H1 (cell line): ENCODE results near the gene VASN. TPM values are rescaled to one million over a fixed set of nuclear protein-coding genes. Genes with fewer than 3 reads are reported as not detected.

Experiments
- CTCF ChIA-PET: fragments of 300-600 bp; sonication (Branson Sonifier 250); formaldehyde crosslinking; loops from one replicate; lab custom pipeline; 2021; ENCODE audit not compliant: partially characterized antibody; lab: Charles Lee
- POLR2A ChIA-PET: fragments of 300-600 bp; sonication (Branson Sonifier 250); formaldehyde crosslinking; loops from one replicate; lab custom pipeline; 2021; ENCODE audit warnings: inconsistent platforms; ENCODE audit not compliant: partially characterized antibody; lab: Charles Lee
- DNase-seq, 2 experiments: peaks; one replicate each; pipeline versions ENCODE4 v3.0.0 to v3.0.0-alpha.2; 2010 to 2022; ENCODE audit warnings: low spot score in 2 of 2, low read depth in 1 of 2, mixed read lengths in 1 of 2
- FAIRE-seq: peaks from 2 replicates; lab custom pipeline; 2011; peaks lifted over from hg19 to GRCh38; lab: Jason Lieb, UNC
- H2AFZ ChIP-seq: 2 replicates; pipeline ENCODE4 v1.8.1; 2012; ENCODE audit warnings: low read length, inconsistent platforms
- H2AK5ac ChIP-seq: 2 replicates; pipeline ENCODE4 v1.6.1; 2013; ENCODE audit warnings: low read depth, low read length
- H2BK120ac ChIP-seq: replicated peaks from 2 replicates; pipeline ENCODE3; 2013; ENCODE audit warnings: low read depth, low read length, inconsistent platforms
- H2BK12ac ChIP-seq: 2 replicates; pipeline ENCODE4 v1.6.1; 2013; ENCODE audit warnings: low read depth, low read length
- H2BK15ac ChIP-seq: 2 replicates; pipeline ENCODE4 v1.6.1; 2013; ENCODE audit warnings: low read length
- H2BK20ac ChIP-seq: 2 replicates; pipeline ENCODE4 v1.6.1; 2013; ENCODE audit warnings: low read length
- H2BK5ac ChIP-seq: 2 replicates; pipeline ENCODE4 v1.6.1; 2013; ENCODE audit warnings: low read depth, low read length
- H3K14ac ChIP-seq: 2 replicates; pipeline ENCODE4 v1.6.1; 2013; ENCODE audit warnings: inconsistent platforms; ENCODE audit not compliant: insufficient read length
- H3K18ac ChIP-seq: 2 replicates; pipeline ENCODE4 v1.6.1; 2013; ENCODE audit warnings: low read length; ENCODE audit errors: extremely low read depth
- H3K23ac ChIP-seq: 2 replicates; pipeline ENCODE4 v1.6.1; 2013; ENCODE audit warnings: inconsistent platforms; ENCODE audit not compliant: insufficient read length
- H3K23me2 ChIP-seq: 2 replicates; pipeline ENCODE4 v1.6.1; 2013; ENCODE audit warnings: low read depth, low read length
- H3K27ac ChIP-seq: 2 replicates; pipeline ENCODE4 v1.6.1; 2011; ENCODE audit warnings: low read depth, low read length, inconsistent platforms
- H3K27me3 ChIP-seq, 4 experiments: replicated peaks in 1 of 4; 1 replicate in 1 of 4; 2 replicates in 3 of 4; pipeline versions ENCODE4 v1.6.1 to v1.8.1; 2011 to 2013; ENCODE audit warnings: low read length in 3 of 4, mild to moderate bottlenecking in 3 of 4, inconsistent platforms in 2 of 4, mixed read lengths in 2 of 4, moderate library complexity in 1 of 4; ENCODE audit not compliant: control insufficient read depth in 3 of 4, insufficient read depth in 3 of 4; ENCODE audit errors: extremely low read depth in 1 of 4
- H3K36me3 ChIP-seq, 4 experiments: 2 replicates each; pipeline versions ENCODE4 v1.6.1 to v1.8.1; 2011 to 2013; ENCODE audit warnings: mild to moderate bottlenecking in 4 of 4, low read length in 3 of 4, moderate library complexity in 2 of 4, control low read depth in 1 of 4, inconsistent platforms in 1 of 4; ENCODE audit not compliant: insufficient read depth in 4 of 4, control insufficient read depth in 2 of 4
- H3K4ac ChIP-seq: replicated peaks from 2 replicates; pipeline ENCODE3; 2013; ENCODE audit warnings: low read length, low read depth, mixed read lengths, inconsistent platforms; ENCODE audit not compliant: insufficient read length
- H3K4me1 ChIP-seq, 4 experiments: replicated peaks in 1 of 4; 1 replicate in 1 of 4; 2 replicates in 3 of 4; pipeline versions ENCODE4 v1.6.1 to v1.8.1; 2011 to 2013; ENCODE audit warnings: low read length in 3 of 4, inconsistent platforms in 2 of 4, mixed read lengths in 1 of 4; ENCODE audit not compliant: insufficient read depth in 4 of 4, control insufficient read depth in 3 of 4
- H3K4me2 ChIP-seq, 2 experiments: 2 replicates each; pipeline versions ENCODE4 v1.6.1 to v1.8.1; 2011 to 2013; ENCODE audit warnings: low read depth in 2 of 2, low read length in 2 of 2, control low read depth in 1 of 2, inconsistent platforms in 1 of 2, mild to moderate bottlenecking in 1 of 2; ENCODE audit not compliant: insufficient read depth in 1 of 2
- H3K4me3 ChIP-seq, 4 experiments: fragments of 200-600, 300-600 bp in 1 of 4; sonication (generic), shearing (Covaris generic), sonication (Bioruptor Twin) in 1 of 4; 2 replicates each; pipeline versions ENCODE4 v1.5.1 to v1.8.1; 2011 to 2016; ENCODE audit warnings: low read length in 4 of 4, low read depth in 3 of 4, control low read depth in 2 of 4, inconsistent platforms in 2 of 4, mild to moderate bottlenecking in 2 of 4, mixed read lengths in 1 of 4, moderate library complexity in 1 of 4; ENCODE audit not compliant: insufficient read depth in 2 of 4; ENCODE audit errors: extremely low read depth in 1 of 4
- H3K56ac ChIP-seq: replicated peaks from 2 replicates; pipeline ENCODE3; 2013; ENCODE audit warnings: low read depth, mild to moderate bottlenecking, mixed read lengths, low read length, inconsistent platforms; ENCODE audit not compliant: insufficient read length
- H3K79me1 ChIP-seq: 2 replicates; pipeline ENCODE4 v1.6.1; 2013; ENCODE audit warnings: low read depth, low read length, control low read depth
- H3K79me2 ChIP-seq, 2 experiments: 2 replicates each; pipeline versions ENCODE4 v1.6.1 to v1.8.1; 2012 to 2013; ENCODE audit warnings: low read length in 2 of 2, mild to moderate bottlenecking in 2 of 2, inconsistent platforms in 1 of 2; ENCODE audit not compliant: insufficient read depth in 2 of 2, control insufficient read depth in 1 of 2
- H3K9ac ChIP-seq, 4 experiments: replicated peaks in 1 of 4; 1 replicate in 1 of 4; 2 replicates in 3 of 4; pipeline versions ENCODE4 v1.6.1 to v1.8.1; 2011 to 2013; ENCODE audit warnings: low read depth in 3 of 4, low read length in 3 of 4, control low read depth in 2 of 4, mild to moderate bottlenecking in 2 of 4, moderate library complexity in 2 of 4, inconsistent platforms in 1 of 4; ENCODE audit errors: extremely low read depth in 1 of 4
- H3K9me3 ChIP-seq, 2 experiments: 2 replicates each; pipeline versions ENCODE4 v1.6.1 to v1.8.1; 2012 to 2013; ENCODE audit warnings: mild to moderate bottlenecking in 2 of 2, moderate library complexity in 2 of 2, control low read depth in 1 of 2, inconsistent platforms in 1 of 2, low read depth in 1 of 2, low read length in 1 of 2, mixed read lengths in 1 of 2; ENCODE audit not compliant: insufficient read depth in 2 of 2
- H4K20me1 ChIP-seq, 2 experiments: replicated peaks in 1 of 2; 2 replicates each; pipeline versions ENCODE3 to v1.8.1; 2011 to 2013; ENCODE audit warnings: inconsistent platforms in 2 of 2, low read length in 2 of 2, mild to moderate bottlenecking in 1 of 2; ENCODE audit not compliant: insufficient read depth in 2 of 2, control insufficient read depth in 1 of 2
- H4K5ac ChIP-seq: 2 replicates; pipeline ENCODE4 v1.6.1; 2013; ENCODE audit warnings: low read length, low read depth, mixed read lengths, inconsistent platforms; ENCODE audit not compliant: insufficient read length
- H4K8ac ChIP-seq: 2 replicates; pipeline ENCODE4 v1.8.0; 2013; ENCODE audit warnings: mild to moderate bottlenecking, moderate library complexity, low read length, inconsistent platforms; ENCODE audit not compliant: insufficient read depth; ENCODE audit errors: extremely low read depth
- H4K91ac ChIP-seq: replicated peaks from 2 replicates; pipeline ENCODE3; 2013; ENCODE audit warnings: low read length, mixed read lengths, inconsistent platforms; ENCODE audit not compliant: insufficient read length
- EP300 ChIP-seq, 2 experiments: IDR thresholded peaks; 1 replicate in 1 of 2; 2 replicates in 1 of 2; pipeline ENCODE4 v1.6.1; 2011 to 2012; ENCODE audit warnings: low read depth in 2 of 2, low read length in 2 of 2, mild to moderate bottlenecking in 2 of 2, borderline replicate concordance in 1 of 2, inconsistent platforms in 1 of 2, moderate library complexity in 1 of 2
- KDM4A ChIP-seq: IDR thresholded peaks from one replicate; pipeline ENCODE4 v1.7.1; 2012; ENCODE audit warnings: low read depth, mild to moderate bottlenecking, moderate library complexity, low read length, inconsistent platforms; ENCODE audit not compliant: severe bottlenecking
- RFX5 ChIP-seq: IDR thresholded peaks from 2 replicates; pipeline ENCODE4 v1.6.1; 2011; ENCODE audit warnings: low read depth, low read length, improper control_type of control experiment, borderline replicate concordance
- RNF2 ChIP-seq: fragments of 200-900, 300-1000 bp; sonication (generic); IDR thresholded peaks from 2 replicates; pipeline ENCODE4 v1.7.1; 2016; ENCODE audit warnings: borderline replicate concordance, low read depth, mild to moderate bottlenecking, antibody characterized with exemption, low read length; ENCODE audit not compliant: poor library complexity, severe bottlenecking; ENCODE audit errors: missing control alignments
- RXRA ChIP-seq: IDR thresholded peaks from 2 replicates; pipeline ENCODE4 v1.6.1; 2011; ENCODE audit warnings: low read depth, mild to moderate bottlenecking, low read length, moderate library complexity; ENCODE audit not compliant: insufficient read depth
- WGBS, 2 experiments: shearing (Covaris generic) in 1 of 2; methylation state at CpG; one replicate each; pipeline versions ENCODE4 v1.1.6 to v1.1.7; 2013 to 2015; ENCODE audit warnings: low lambda C conversion rate in 2 of 2, mixed read lengths in 2 of 2, inconsistent platforms in 1 of 2, low coverage in 1 of 2, missing lambda C conversion rate in 1 of 2; ENCODE audit not compliant: insufficient replicate concordance in 2 of 2, insufficient coverage in 1 of 2, insufficient read length in 1 of 2; ENCODE audit errors: extremely low coverage in 1 of 2, missing lambda C conversion rate in 1 of 2; 5-methylcytosine and 5-hydroxymethylcytosine counted together
- polyA plus RNA-seq, 7 experiments: library from polyadenylated mRNA; depleted of rRNA in 3 of 7; stranded (reverse) in 5 of 7; unstranded in 2 of 7; fragments of >200 nt in 5 of 7; fragments of 200-250 nt in 2 of 7; gene quantifications; 1 replicate in 5 of 7; 2 replicates in 1 of 7; 4 replicates in 1 of 7; pipeline versions ENCODE4 v1.2.1 to v1.2.3, GENCODE V29; 2011 to 2013; ENCODE audit warnings: missing spikeins in 2 of 7, mixed read lengths in 2 of 7
- total RNA-seq: library from RNA; stranded (reverse); fragmentation: NEBNext Ultra II Directional; extraction: Animal tissue kit (Norgen Biotek cat#: 25700); gene quantifications from 2 replicates; pipeline ENCODE4 v1.2.1, GENCODE V29; 2021
- TF ChIP-seq, protein P1 (sequence below), 3 experiments: IDR thresholded peaks; 1 replicate in 2 of 3; 2 replicates in 1 of 3; pipeline versions ENCODE4 v1.5.1 to v1.6.1; 2011; ENCODE audit warnings: low read length in 3 of 3, mild to moderate bottlenecking in 3 of 3, inconsistent platforms in 2 of 3, low read depth in 1 of 3, moderate library complexity in 1 of 3; ENCODE audit not compliant: insufficient read depth in 1 of 3; ENCODE audit errors: control extremely low read depth in 1 of 3
- TF ChIP-seq, protein P2 (sequence below): IDR thresholded peaks from 2 replicates; pipeline ENCODE4 v1.6.1; 2012; ENCODE audit warnings: inconsistent platforms

VASN gene
- total and polyA plus RNA-seq, 2 of the 8 experiments (the other 6 are each of a cell fraction or from before 2014, with no cell fraction given): 9.6 to 11.3 TPM

DNA sequence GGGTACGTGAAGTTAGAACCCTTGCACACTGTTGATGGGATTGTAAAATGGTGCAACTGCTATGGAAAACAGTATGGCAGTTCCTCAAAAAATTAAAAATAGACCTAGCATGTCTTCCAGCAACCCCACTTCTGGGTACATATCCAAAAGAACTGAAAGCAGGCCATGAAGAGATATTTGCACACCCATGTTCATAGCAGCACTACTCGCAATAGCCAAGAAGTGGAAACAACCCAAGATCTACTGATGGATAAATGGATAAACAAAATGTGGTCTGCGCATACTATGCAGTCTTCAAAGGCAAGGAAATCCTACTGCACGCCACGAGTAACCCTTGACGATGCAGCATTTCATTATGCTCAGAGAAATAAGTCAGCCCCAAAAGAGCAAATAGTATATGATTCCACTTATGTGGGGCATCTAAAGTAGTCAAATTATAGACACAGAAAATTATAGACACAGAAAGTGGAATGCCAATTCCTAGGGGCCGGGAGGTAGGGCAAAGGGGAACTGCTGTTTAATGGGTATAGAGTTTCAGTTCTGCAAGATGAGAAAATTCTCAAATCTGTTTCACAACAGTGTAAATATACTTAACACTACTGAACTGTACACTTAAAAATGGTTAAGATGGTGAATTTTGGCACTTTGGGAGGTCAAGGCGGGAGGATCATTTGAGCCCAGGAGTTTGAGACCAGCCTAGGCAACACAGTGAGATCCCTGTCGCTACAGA, 27.5 kb downstream of the VASN start:
- Histone ChIP-seq H3K14ac (no peak overlapping the region), H3K27ac (no peak overlapping the region), H3K79me2 (no peaks in the 10 kb centered on the region), H3K4ac (no peak overlapping the region), H3K4me1 (peaks cover 0 to 3% (median 0%) of the 10 kb centered on the region in 4 experiments; a peak in 1 of 7 replicates), H2AK5ac (no peak overlapping the region), H3K4me3 (no peak overlapping the region), H3K9ac (no peak overlapping the region), H3K9me3 (no peaks in the 10 kb centered on the region), H2BK15ac (no peak overlapping the region), H4K5ac (no peak overlapping the region), H3K23me2 (no peaks in the 10 kb centered on the region), H3K18ac (no peak overlapping the region), H2BK12ac (no peak overlapping the region), H3K23ac (no peak overlapping the region), H2AFZ (no peak overlapping the region), H4K91ac (no peak overlapping the region), H3K27me3 (no peaks in the 10 kb centered on the region), H3K79me1 (no peaks in the 10 kb centered on the region), H4K8ac (no peak overlapping the region), H3K36me3 (no peaks in the 10 kb centered on the region), H2BK120ac (no peak overlapping the region), H2BK5ac (no peak overlapping the region), H2BK20ac (no peak overlapping the region), H3K4me2 (no peak overlapping the region), H3K56ac (no peak overlapping the region), H4K20me1 (no peaks in the 10 kb centered on the region)
- ChIA-PET POLR2A (interaction anchor here (0.6 to 0.7 kb wide), 2 partner anchors 26 to 69 kb away, joined by 3 read pairs; no protein-coding TSS in a partner anchor), CTCF (interaction anchor here (0.8 to 17.2 kb wide), 7 partner anchors 15 to 137 kb away, joined by 3 to 659 read pairs (median 134); partner anchors contain the start of genes CORO7 and VASN)
- no peak for DNase-seq
- no peak for FAIRE-seq
- 91% methylated on average over 9 of the region's 9 CpGs; no CpG with 5 or more reads in 1 of the 2 experiments for WGBS, 2 experiments
- TF ChIP-seq KDM4A: no peak
- no peak for TF ChIP-seq RNF2
- TF ChIP-seq RXRA: no peak
- TF ChIP-seq, protein P1, sequence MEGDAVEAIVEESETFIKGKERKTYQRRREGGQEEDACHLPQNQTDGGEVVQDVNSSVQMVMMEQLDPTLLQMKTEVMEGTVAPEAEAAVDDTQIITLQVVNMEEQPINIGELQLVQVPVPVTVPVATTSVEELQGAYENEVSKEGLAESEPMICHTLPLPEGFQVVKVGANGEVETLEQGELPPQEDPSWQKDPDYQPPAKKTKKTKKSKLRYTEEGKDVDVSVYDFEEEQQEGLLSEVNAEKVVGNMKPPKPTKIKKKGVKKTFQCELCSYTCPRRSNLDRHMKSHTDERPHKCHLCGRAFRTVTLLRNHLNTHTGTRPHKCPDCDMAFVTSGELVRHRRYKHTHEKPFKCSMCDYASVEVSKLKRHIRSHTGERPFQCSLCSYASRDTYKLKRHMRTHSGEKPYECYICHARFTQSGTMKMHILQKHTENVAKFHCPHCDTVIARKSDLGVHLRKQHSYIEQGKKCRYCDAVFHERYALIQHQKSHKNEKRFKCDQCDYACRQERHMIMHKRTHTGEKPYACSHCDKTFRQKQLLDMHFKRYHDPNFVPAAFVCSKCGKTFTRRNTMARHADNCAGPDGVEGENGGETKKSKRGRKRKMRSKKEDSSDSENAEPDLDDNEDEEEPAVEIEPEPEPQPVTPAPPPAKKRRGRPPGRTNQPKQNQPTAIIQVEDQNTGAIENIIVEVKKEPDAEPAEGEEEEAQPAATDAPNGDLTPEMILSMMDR (IDR thresholded peaks at IDR 0.05; ENCODE audit: control extremely low read depth in 1 of 3, insufficient read depth in 1 of 3, low read depth in 1 of 3, low read length in 3 of 3): no peak
- TF ChIP-seq, protein P2, sequence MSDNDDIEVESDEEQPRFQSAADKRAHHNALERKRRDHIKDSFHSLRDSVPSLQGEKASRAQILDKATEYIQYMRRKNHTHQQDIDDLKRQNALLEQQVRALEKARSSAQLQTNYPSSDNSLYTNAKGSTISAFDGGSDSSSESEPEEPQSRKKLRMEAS: no peak
- TF ChIP-seq RFX5: no peak
- TF ChIP-seq EP300 (IDR thresholded peaks at IDR 0.05; ENCODE audit: borderline replicate concordance in 1 of 2, low read depth in 2 of 2, low read length in 2 of 2): no peak
